Esophagus (tissue), 2 donors: ENCODE measurements around the gene REM2. TPM values are rescaled to one million over a fixed set of nuclear protein-coding genes. Genes with fewer than 3 reads are reported as not detected.

Experiments used
- H3K27ac ChIP-seq, 2 donors: one replicate each; pipeline ENCODE4 v1.5.1; 2013; ENCODE audit warnings: low read depth in 2 of 2, mild to moderate bottlenecking in 2 of 2, inconsistent platforms in 1 of 2, low read length in 1 of 2, moderate library complexity in 1 of 2
- H3K27me3 ChIP-seq, 2 donors: one replicate each; pipeline ENCODE4 v1.6.1; 2013; ENCODE audit warnings: low read length in 2 of 2, control low read depth in 1 of 2, mild to moderate bottlenecking in 1 of 2; ENCODE audit not compliant: insufficient read depth in 2 of 2, control insufficient read depth in 1 of 2
- H3K36me3 ChIP-seq, 2 donors: one replicate each; pipeline ENCODE4 v1.6.1; 2013; ENCODE audit warnings: low read length in 1 of 2; ENCODE audit not compliant: control insufficient read depth in 2 of 2, insufficient read depth in 2 of 2
- H3K4me1 ChIP-seq, 2 donors: one replicate each; pipeline ENCODE4 v1.6.1; 2013; ENCODE audit warnings: low read length in 1 of 2; ENCODE audit not compliant: control insufficient read depth in 2 of 2, insufficient read depth in 2 of 2
- H3K4me3 ChIP-seq, 2 donors: one replicate each; pipeline ENCODE4 v1.5.1; 2013; ENCODE audit warnings: low read length in 2 of 2, mild to moderate bottlenecking in 2 of 2, low read depth in 1 of 2, moderate library complexity in 1 of 2
- H3K9me3 ChIP-seq, 2 donors: one replicate each; pipeline ENCODE4 v1.6.1; 2013; ENCODE audit warnings: mild to moderate bottlenecking in 2 of 2, low read depth in 1 of 2, low read length in 1 of 2, moderate library complexity in 1 of 2; ENCODE audit not compliant: control insufficient read depth in 2 of 2, insufficient read depth in 1 of 2
- WGBS, 2 donors: extraction: QIAGEN DNeasy Blood & Tissue Kit; methylation state at CpG; one replicate each; pipeline ENCODE4 v1.1.7; 2013; 5-methylcytosine and 5-hydroxymethylcytosine counted together
- polyA plus RNA-seq, 2 donors: library from polyadenylated mRNA; stranded (reverse); fragments of 200-250 nt; gene quantifications; one replicate each; pipeline ENCODE4 v1.2.3, GENCODE V29; 2013
- donor health status: healthy with polysubstance abuse.
- donor health status: Bipolar disorder and iron deficiency.

The REM2 gene
- polyA plus RNA-seq, 2 donors = 0.31 to 1.1 TPM

GRCh38 chr14:22841769-22842168 lies 41.3 kb upstream of the REM2 start:
- Histone ChIP-seq H3K27ac (no peak overlapping the region), H3K36me3 (peaks cover 16 to 51% of the 10 kb centered on the region in 2 donors), H3K27me3 (no peaks in the 10 kb centered on the region), H3K4me1 (peaks cover 6 to 21% of the 10 kb centered on the region in 2 donors), H3K4me3 (no peak overlapping the region), H3K9me3 (no peaks in the 10 kb centered on the region)
- 90 to 91% methylated on average over 8 of the region's 8 CpGs for WGBS, 2 donors

- H3K4me3 ChIP-seq = no peak overlapping the region
- 86 to 90% methylated on average over 28 of the region's 28 CpGs for WGBS, 2 donors
- H3K36me3 ChIP-seq = peaks cover 16 to 54% of the 10 kb centered on the region in 2 donors
- H3K9me3 ChIP-seq = no peaks in the 10 kb centered on the region
- H3K4me1 ChIP-seq = peaks cover 9 to 24% of the 10 kb centered on the region in 2 donors
- peak overlapping the region in 1 of 2 donors; percentile 13 for H3K27ac ChIP-seq
- H3K27me3 ChIP-seq = no peaks in the 10 kb centered on the region
These were observed 40.6 kb upstream of the REM2 start for GRCh38 chr14:22842211-22843122.

- 82 to 84% methylated on average over 21 of the region's 21 CpGs for WGBS, 2 donors
- Histone ChIP-seq H3K36me3 (peaks cover 16 to 54% of the 10 kb centered on the region in 2 donors), H3K4me1 (peaks cover 9 to 31% of the 10 kb centered on the region in 2 donors)
These were observed 39.7 kb upstream of the REM2 start for GRCh38 chr14:22843123-22843925.

GRCh38 chr14:22844221-22845102 lies 38.6 kb upstream of the REM2 start:
- Histone ChIP-seq H3K9me3 (no peaks in the 10 kb centered on the region), H3K36me3 (peaks cover 16 to 54% of the 10 kb centered on the region in 2 donors), H3K27ac (peak overlapping the region in 1 of 2 donors; percentile 37), H3K27me3 (no peaks in the 10 kb centered on the region), H3K4me1 (peaks cover 9 to 34% of the 10 kb centered on the region in 2 donors), H3K4me3 (no peak overlapping the region)
- 88 to 91% methylated on average over 22 of the region's 22 CpGs for WGBS, 2 donors

More at GRCh38 chr14:22843123-22843925, 39.7 kb upstream of the REM2 start:
- no peaks in the 10 kb centered on the region for H3K9me3 ChIP-seq
- H3K4me3 ChIP-seq = no peak overlapping the region
- no peaks in the 10 kb centered on the region for H3K27me3 ChIP-seq
- H3K27ac ChIP-seq = no peak overlapping the region

GRCh38 chr14:22845103-22845394 lies 38.0 kb upstream of the REM2 start:
- Histone ChIP-seq H3K27ac (no peak overlapping the region), H3K36me3 (peaks cover 16 to 54% of the 10 kb centered on the region in 2 donors)

GRCh38 chr14:22845821-22846625 lies 37.0 kb upstream of the REM2 start:
- H3K36me3 ChIP-seq = peaks cover 16 to 54% of the 10 kb centered on the region in 2 donors
- H3K4me3 ChIP-seq = no peak overlapping the region
- no peaks in the 10 kb centered on the region for H3K9me3 ChIP-seq
- WGBS, 2 donors = 85 to 88% methylated on average over 25 to 26 of the region's 26 CpGs
- H3K4me1 ChIP-seq = peaks cover 9 to 40% of the 10 kb centered on the region in 2 donors
- peak overlapping the region; percentile 5 to 14 for H3K27ac ChIP-seq
- H3K27me3 ChIP-seq = no peaks in the 10 kb centered on the region

More at GRCh38 chr14:22845103-22845394, 38.0 kb upstream of the REM2 start:
- Histone ChIP-seq H3K27me3 (no peaks in the 10 kb centered on the region), H3K4me1 (peaks cover 9 to 35% of the 10 kb centered on the region in 2 donors), H3K9me3 (no peaks in the 10 kb centered on the region), H3K4me3 (no peak overlapping the region)
- 83% methylated on average over 9 of the region's 9 CpGs for WGBS, 2 donors

- H3K4me1 ChIP-seq = peaks cover 13 to 43% of the 10 kb centered on the region in 2 donors
- no peak overlapping the region for H3K4me3 ChIP-seq
- no peaks in the 10 kb centered on the region for H3K27me3 ChIP-seq
- 63 to 68% methylated on average over 7 to 11 of the region's 11 CpGs for WGBS, 2 donors
- H3K9me3 ChIP-seq = no peaks in the 10 kb centered on the region
- H3K27ac ChIP-seq = peak overlapping the region; percentile 34 to 61
- peaks cover 16 to 46% of the 10 kb centered on the region in 2 donors for H3K36me3 ChIP-seq
These were observed 36.2 kb upstream of the REM2 start for GRCh38 chr14:22846811-22847307.

GRCh38 chr14:22847661-22848341 lies 35.2 kb upstream of the REM2 start:
- peak overlapping the region; percentile 84 to 93 for H3K27ac ChIP-seq
- peaks cover 13 to 39% of the 10 kb centered on the region in 2 donors for H3K4me1 ChIP-seq
- no peak overlapping the region for H3K4me3 ChIP-seq
- H3K9me3 ChIP-seq = no peaks in the 10 kb centered on the region
- H3K27me3 ChIP-seq = no peaks in the 10 kb centered on the region
- WGBS, 2 donors = 28 to 37% methylated on average over 14 of the region's 14 CpGs
- peaks cover 10 to 37% of the 10 kb centered on the region in 2 donors for H3K36me3 ChIP-seq
